ENCODE results near the gene ABCA5.

The ABCA5 gene

DNA sequence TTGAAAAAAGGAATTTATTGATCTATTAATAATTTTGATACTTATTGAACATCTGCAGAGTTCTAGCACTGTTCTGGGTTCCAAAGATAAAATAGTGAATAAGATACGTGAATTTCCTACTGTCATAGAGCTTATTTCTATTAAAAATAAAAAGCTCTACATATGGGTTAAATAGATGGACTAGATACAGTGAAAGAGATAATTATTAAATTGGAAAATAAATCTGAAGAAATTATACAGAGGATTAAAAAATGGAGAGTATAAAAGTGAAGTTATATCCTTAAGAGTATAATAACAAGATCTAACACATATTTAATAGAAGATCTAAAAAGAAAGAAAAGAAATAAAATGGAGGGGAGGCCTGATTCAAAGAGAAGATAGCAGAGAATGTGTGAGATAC, 10.1 kb upstream of the ABCA5 start:
- TF ChIP-seq TAF1 (IDR thresholded peaks at IDR 0.05; ENCODE audit: low read depth) (no peak), EP300 (IDR thresholded peaks at IDR 0.05; ENCODE audit: borderline replicate concordance) (no peak), ZBTB7A (IDR thresholded peaks at IDR 0.05; ENCODE audit: low read depth) (no peak), CEBPB (IDR thresholded peaks at IDR 0.05) (no peak), TEAD4 (IDR thresholded peaks at IDR 0.05) (no peak), MAX (IDR thresholded peaks at IDR 0.05) (no peak), TCF12 (IDR thresholded peaks at IDR 0.05; ENCODE audit: low read depth) (no peak), NFIC (IDR thresholded peaks at IDR 0.05) (no peak)

DNA sequence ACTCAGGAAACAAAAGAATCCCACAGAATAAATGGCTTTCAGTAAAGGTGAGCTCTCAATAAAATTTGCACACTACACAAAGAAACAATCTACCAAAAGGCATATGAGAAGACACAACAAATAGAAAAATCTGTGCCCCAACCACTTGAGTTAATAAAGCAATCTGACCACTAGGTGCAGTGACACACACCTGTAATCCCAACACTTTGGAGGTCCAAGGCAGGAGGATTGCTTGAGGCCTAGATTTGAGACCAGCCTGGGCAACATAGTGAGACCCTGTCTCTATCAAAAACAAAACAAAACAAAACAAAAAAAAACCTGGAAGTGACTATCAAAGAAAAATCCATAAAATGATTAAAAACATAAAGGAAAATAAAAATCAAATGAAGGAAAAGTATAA, 9.6 kb upstream of the ABCA5 start:
- TF ChIP-seq CEBPB (IDR thresholded peaks at IDR 0.05) (no peak), YY1 (IDR thresholded peaks at IDR 0.05; ENCODE audit: low read depth) (no peak), RAD21 (IDR thresholded peaks at IDR 0.05; ENCODE audit: low read depth) (no peak), EGR1 (IDR thresholded peaks at IDR 0.05) (no peak), TAF1 (IDR thresholded peaks at IDR 0.05; ENCODE audit: low read depth) (no peak), NFIC (IDR thresholded peaks at IDR 0.05) (no peak), TCF12 (IDR thresholded peaks at IDR 0.05; ENCODE audit: low read depth) (no peak), TEAD4 (IDR thresholded peaks at IDR 0.05) (no peak), EP300 (IDR thresholded peaks at IDR 0.05; ENCODE audit: borderline replicate concordance) (no peak), CREB1 (IDR thresholded peaks at IDR 0.05; ENCODE audit: low read depth) (no peak)
- TF ChIP-seq, protein P1, sequence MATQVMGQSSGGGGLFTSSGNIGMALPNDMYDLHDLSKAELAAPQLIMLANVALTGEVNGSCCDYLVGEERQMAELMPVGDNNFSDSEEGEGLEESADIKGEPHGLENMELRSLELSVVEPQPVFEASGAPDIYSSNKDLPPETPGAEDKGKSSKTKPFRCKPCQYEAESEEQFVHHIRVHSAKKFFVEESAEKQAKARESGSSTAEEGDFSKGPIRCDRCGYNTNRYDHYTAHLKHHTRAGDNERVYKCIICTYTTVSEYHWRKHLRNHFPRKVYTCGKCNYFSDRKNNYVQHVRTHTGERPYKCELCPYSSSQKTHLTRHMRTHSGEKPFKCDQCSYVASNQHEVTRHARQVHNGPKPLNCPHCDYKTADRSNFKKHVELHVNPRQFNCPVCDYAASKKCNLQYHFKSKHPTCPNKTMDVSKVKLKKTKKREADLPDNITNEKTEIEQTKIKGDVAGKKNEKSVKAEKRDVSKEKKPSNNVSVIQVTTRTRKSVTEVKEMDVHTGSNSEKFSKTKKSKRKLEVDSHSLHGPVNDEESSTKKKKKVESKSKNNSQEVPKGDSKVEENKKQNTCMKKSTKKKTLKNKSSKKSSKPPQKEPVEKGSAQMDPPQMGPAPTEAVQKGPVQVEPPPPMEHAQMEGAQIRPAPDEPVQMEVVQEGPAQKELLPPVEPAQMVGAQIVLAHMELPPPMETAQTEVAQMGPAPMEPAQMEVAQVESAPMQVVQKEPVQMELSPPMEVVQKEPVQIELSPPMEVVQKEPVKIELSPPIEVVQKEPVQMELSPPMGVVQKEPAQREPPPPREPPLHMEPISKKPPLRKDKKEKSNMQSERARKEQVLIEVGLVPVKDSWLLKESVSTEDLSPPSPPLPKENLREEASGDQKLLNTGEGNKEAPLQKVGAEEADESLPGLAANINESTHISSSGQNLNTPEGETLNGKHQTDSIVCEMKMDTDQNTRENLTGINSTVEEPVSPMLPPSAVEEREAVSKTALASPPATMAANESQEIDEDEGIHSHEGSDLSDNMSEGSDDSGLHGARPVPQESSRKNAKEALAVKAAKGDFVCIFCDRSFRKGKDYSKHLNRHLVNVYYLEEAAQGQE (IDR thresholded peaks at IDR 0.05; ENCODE audit: low read depth), result no peak

DNA sequence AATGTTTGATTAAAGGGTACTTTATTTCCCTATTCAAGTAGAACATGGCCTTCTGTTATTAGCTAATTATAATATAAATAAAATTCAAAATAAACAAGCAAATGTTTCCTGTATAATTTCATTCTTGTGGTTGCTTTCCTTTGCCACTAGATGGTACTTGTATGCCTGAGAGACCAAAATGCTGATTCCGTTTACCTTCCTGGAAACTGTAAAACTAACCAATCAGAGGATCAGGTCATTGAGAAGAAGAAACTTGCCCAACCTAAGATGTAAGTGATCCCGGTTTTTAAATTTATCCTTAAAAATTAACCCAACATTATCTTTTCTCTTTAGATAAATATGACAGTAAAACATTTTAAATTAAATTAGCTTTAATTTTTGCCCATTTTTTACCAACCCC, 8.1 kb upstream of the ABCA5 start:
- TF ChIP-seq USF1 (IDR thresholded peaks at IDR 0.05) (no peak), TCF12 (IDR thresholded peaks at IDR 0.05; ENCODE audit: low read depth) (no peak), ZBTB7A (IDR thresholded peaks at IDR 0.05; ENCODE audit: low read depth) (no peak), RAD21 (IDR thresholded peaks at IDR 0.05; ENCODE audit: low read depth) (peak; percentile 67)

GRCh38 chr17:69333561-69333960, 6.6 kb upstream of the ABCA5 start:
- TF ChIP-seq TCF12 (IDR thresholded peaks at IDR 0.05; ENCODE audit: low read depth) (no peak), EP300 (IDR thresholded peaks at IDR 0.05; ENCODE audit: borderline replicate concordance) (no peak), MAX (IDR thresholded peaks at IDR 0.05) (no peak), EGR1 (IDR thresholded peaks at IDR 0.05) (no peak), USF1 (IDR thresholded peaks at IDR 0.05) (no peak), RAD21 (IDR thresholded peaks at IDR 0.05; ENCODE audit: low read depth) (no peak), TEAD4 (IDR thresholded peaks at IDR 0.05) (no peak), CEBPB (IDR thresholded peaks at IDR 0.05) (no peak), FOXM1 (IDR thresholded peaks at IDR 0.05; ENCODE audit: borderline replicate concordance, low read depth) (no peak), YY1 (IDR thresholded peaks at IDR 0.05; ENCODE audit: low read depth) (no peak), NFIC (IDR thresholded peaks at IDR 0.05) (no peak), TAF1 (IDR thresholded peaks at IDR 0.05; ENCODE audit: low read depth) (no peak), ZBTB7A (IDR thresholded peaks at IDR 0.05; ENCODE audit: low read depth) (no peak)
- TF ChIP-seq, protein P1 (IDR thresholded peaks at IDR 0.05; ENCODE audit: low read depth), result no peak

DNA sequence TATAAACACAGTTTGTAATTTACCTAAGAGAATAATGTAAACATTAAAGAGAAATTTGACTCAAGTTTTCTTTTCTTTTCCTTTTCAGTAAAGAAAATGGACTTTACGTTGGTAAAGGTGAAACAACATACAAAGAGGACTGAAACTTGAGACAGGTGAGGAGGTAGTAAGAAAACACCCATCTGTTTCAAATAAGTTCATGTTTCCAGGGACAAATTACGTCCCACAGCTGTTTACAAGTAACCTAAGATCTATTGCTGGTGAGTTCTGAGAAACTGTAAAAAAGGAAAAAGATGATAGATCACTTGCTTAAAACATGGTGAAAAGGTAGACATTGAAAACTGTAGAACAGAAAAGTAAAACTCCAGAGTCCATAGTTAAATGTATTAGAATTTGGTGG, 4.8 kb upstream of the ABCA5 start:
- TF ChIP-seq MAX (IDR thresholded peaks at IDR 0.05) (no peak), FOXM1 (IDR thresholded peaks at IDR 0.05; ENCODE audit: borderline replicate concordance, low read depth) (no peak), ZBTB7A (IDR thresholded peaks at IDR 0.05; ENCODE audit: low read depth) (no peak), TEAD4 (IDR thresholded peaks at IDR 0.05) (no peak), CREB1 (IDR thresholded peaks at IDR 0.05; ENCODE audit: low read depth) (no peak), NFIC (IDR thresholded peaks at IDR 0.05) (no peak), TAF1 (IDR thresholded peaks at IDR 0.05; ENCODE audit: low read depth) (no peak), EGR1 (IDR thresholded peaks at IDR 0.05) (no peak), RAD21 (IDR thresholded peaks at IDR 0.05; ENCODE audit: low read depth) (no peak), YY1 (IDR thresholded peaks at IDR 0.05; ENCODE audit: low read depth) (no peak), TCF12 (IDR thresholded peaks at IDR 0.05; ENCODE audit: low read depth) (no peak), CEBPB (IDR thresholded peaks at IDR 0.05) (no peak), USF1 (IDR thresholded peaks at IDR 0.05) (no peak), EP300 (IDR thresholded peaks at IDR 0.05; ENCODE audit: borderline replicate concordance) (no peak)
- TF ChIP-seq, protein P1 (IDR thresholded peaks at IDR 0.05; ENCODE audit: low read depth), result no peak
